Measurements from ENCODE around the gene MICB. TPM values are rescaled to one million over a fixed set of nuclear protein-coding genes. Genes with fewer than 3 reads are reported as not detected.

Gene MICB
- total and polyA plus RNA-seq, 4 donors: 0.19 to 4.9 (median 1.2) TPM

- TF ChIP-seq HNF4G (IDR thresholded peaks at IDR 0.05) (no peak), RXRA (IDR thresholded peaks at IDR 0.05) (no peak), CTCF (IDR thresholded peaks at IDR 0.05; ENCODE audit: low read depth, low read length, missing input control) (no peak), FOXA1 (IDR thresholded peaks at IDR 0.05) (no peak), NR2F2 (IDR thresholded peaks at IDR 0.05) (no peak), HNF4A (conservative IDR thresholded peaks at IDR 0.05) (no peak), RAD21 (IDR thresholded peaks at IDR 0.05) (no peak), TAF1 (conservative IDR thresholded peaks at IDR 0.05) (no peak), EGR1 (IDR thresholded peaks at IDR 0.05; ENCODE audit: low read depth in 2 of 2) (no peak)
These were observed 23.9 kb upstream of the MICB start (continued) for GRCh38 chr6:31473780-31474761.

GRCh38 chr6:31474871-31475286, 23.1 kb upstream of the MICB start:
- H3K27ac ChIP-seq (ENCODE audit: low read depth in 1 of 2, low read length in 2 of 2): no peak overlapping the region
- H3K27me3 ChIP-seq (ENCODE audit: control insufficient read depth in 4 of 4, insufficient read depth in 4 of 4, low read length in 3 of 4): no peaks in the 10 kb centered on the region
- no peak overlapping the region for H3K9ac ChIP-seq (ENCODE audit: low read depth in 1 of 2, low read length in 2 of 2)
- H3K4me1 ChIP-seq (ENCODE audit: control insufficient read depth in 4 of 4, insufficient read depth in 4 of 4, low read length in 3 of 4): peaks cover 0 to 2% (median 0%) of the 10 kb centered on the region in 4 donors
- WGBS: 82% methylated on average over 6 of the region's 6 CpGs
- no peak overlapping the region for H3K4me3 ChIP-seq (ENCODE audit: low read depth in 1 of 3, low read length in 3 of 3)
- TF ChIP-seq JUND (IDR thresholded peaks at IDR 0.05) (no peak), GABPA (IDR thresholded peaks at IDR 0.05 in 1 of 2, conservative IDR thresholded peaks at IDR 0.05 in 1 of 2) (no peak), ZBTB33 (IDR thresholded peaks at IDR 0.05) (no peak), RAD21 (IDR thresholded peaks at IDR 0.05) (no peak)
- no peaks in the 10 kb centered on the region for H3K36me3 ChIP-seq (ENCODE audit: control insufficient read depth in 4 of 4, insufficient read depth in 3 of 4, low read depth in 1 of 4, low read length in 3 of 4)
- no peaks in the 10 kb centered on the region for H3K9me3 ChIP-seq (ENCODE audit: control insufficient read depth in 4 of 4, low read length in 3 of 4)
- DNase-seq (ENCODE audit: low spot score): no peak

GRCh38 chr6:31476515-31477139, 21.3 kb upstream of the MICB start:
- no peak overlapping the region for H3K27ac ChIP-seq (ENCODE audit: low read depth in 1 of 2, low read length in 2 of 2)
- no peaks in the 10 kb centered on the region for H3K27me3 ChIP-seq (ENCODE audit: control insufficient read depth in 4 of 4, insufficient read depth in 4 of 4, low read length in 3 of 4)
- DNase-seq (ENCODE audit: low spot score): no peak
- 77% methylated on average over 7 of the region's 7 CpGs for WGBS
- no peak overlapping the region for H3K9ac ChIP-seq (ENCODE audit: low read depth in 1 of 2, low read length in 2 of 2)
- H3K4me1 ChIP-seq (ENCODE audit: control insufficient read depth in 4 of 4, insufficient read depth in 4 of 4, low read length in 3 of 4): no peaks in the 10 kb centered on the region
- TF ChIP-seq NR2F2 (IDR thresholded peaks at IDR 0.05) (no peak), EGR1 (IDR thresholded peaks at IDR 0.05; ENCODE audit: low read depth in 2 of 2) (no peak), JUND (IDR thresholded peaks at IDR 0.05) (no peak), TAF1 (conservative IDR thresholded peaks at IDR 0.05) (no peak), ATF3 (IDR thresholded peaks at IDR 0.05) (no peak), MAX (IDR thresholded peaks at IDR 0.05) (no peak), GABPA (IDR thresholded peaks at IDR 0.05 in 1 of 2, conservative IDR thresholded peaks at IDR 0.05 in 1 of 2) (no peak), FOXA1 (IDR thresholded peaks at IDR 0.05) (no peak), YY1 (IDR thresholded peaks at IDR 0.05) (no peak), ZBTB33 (IDR thresholded peaks at IDR 0.05) (no peak), REST (IDR thresholded peaks at IDR 0.05) (no peak), FOXA2 (IDR thresholded peaks at IDR 0.05) (no peak), SP1 (IDR thresholded peaks at IDR 0.05) (no peak), RAD21 (IDR thresholded peaks at IDR 0.05) (no peak)
- no peaks in the 10 kb centered on the region for H3K9me3 ChIP-seq (ENCODE audit: control insufficient read depth in 4 of 4, low read length in 3 of 4)
- H3K36me3 ChIP-seq (ENCODE audit: control insufficient read depth in 4 of 4, insufficient read depth in 3 of 4, low read depth in 1 of 4, low read length in 3 of 4): no peaks in the 10 kb centered on the region
- no peak overlapping the region for H3K4me3 ChIP-seq (ENCODE audit: low read depth in 1 of 3, low read length in 3 of 3)
